GM18867 (cell line): ENCODE results near the gene ZNF777.

Experiments used
- ATAC-seq: cut with Tn5 transposase; IDR thresholded peaks from one replicate; pipeline ENCODE4 v1.9.1; 2021; ENCODE audit warnings: mild to moderate bottlenecking, moderate library complexity; ENCODE audit not compliant: unreplicated experiment

The ZNF777 gene

DNA sequence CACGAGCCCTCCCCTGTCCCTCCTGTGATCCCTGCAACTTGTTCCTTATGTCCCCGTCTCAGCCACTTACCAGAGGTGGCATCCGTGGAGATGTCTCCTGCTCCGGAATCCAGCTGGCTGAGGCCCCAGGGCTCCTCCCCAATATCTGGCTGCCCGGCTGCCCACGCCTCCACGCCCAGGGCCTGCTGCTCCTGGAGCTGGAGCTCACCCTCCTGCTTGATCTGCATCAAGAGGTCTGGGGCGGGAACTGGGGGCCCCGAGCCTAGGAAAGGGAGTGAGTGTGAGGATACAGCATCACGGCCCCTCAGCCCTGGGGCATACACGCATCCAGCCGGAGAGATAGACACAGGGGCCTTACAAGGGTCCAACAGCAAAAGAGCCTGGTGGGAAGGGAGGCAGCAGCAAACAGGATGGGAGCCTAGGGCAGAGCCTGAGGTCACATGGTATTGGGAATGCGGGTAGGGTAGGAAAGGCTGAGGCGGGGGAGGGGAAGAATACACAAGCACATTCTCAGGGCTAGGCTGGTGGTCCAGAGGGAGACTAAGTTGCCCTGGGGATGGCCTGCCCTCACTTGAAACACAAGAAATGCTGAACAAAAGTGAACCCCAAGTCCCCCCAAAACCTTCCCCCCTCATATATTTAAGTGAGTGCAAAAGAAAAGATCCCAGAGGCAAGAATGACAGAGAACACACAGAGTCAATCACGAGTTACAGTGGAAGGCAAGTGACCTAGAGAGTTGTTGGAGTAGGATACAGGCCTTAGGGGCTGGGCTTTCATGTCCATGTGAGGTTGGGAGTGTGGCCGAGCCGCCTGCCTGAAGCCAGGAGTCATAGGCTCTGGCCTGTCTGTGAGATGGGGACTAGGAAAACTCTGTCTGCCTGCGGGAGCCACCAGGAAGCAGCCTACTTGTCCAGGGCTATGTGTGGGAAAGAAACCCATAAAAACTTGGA, 16.9 kb upstream of the ZNF777 start:
- no peak for ATAC-seq

DNA sequence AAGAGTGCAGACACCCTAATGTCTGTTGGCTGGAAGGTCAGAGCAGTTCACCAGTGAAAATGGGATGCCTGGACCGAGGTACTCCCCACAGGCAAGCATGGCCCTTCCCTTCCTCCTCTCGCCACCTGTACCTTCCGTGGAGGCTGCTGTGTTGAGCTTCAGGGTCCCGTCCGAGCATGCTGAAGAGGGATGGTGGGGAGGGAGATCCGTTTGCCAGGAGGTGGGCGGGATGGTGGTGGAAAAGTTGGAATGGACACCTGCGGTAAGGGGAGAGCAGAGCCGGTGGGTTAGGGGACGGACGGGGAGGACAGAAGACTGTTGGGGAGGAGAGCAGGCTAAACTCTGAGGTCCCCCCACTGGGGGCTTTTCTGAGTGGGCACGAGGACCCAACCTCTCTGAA, 15.9 kb upstream of the ZNF777 start:
- ATAC-seq: no peak

DNA sequence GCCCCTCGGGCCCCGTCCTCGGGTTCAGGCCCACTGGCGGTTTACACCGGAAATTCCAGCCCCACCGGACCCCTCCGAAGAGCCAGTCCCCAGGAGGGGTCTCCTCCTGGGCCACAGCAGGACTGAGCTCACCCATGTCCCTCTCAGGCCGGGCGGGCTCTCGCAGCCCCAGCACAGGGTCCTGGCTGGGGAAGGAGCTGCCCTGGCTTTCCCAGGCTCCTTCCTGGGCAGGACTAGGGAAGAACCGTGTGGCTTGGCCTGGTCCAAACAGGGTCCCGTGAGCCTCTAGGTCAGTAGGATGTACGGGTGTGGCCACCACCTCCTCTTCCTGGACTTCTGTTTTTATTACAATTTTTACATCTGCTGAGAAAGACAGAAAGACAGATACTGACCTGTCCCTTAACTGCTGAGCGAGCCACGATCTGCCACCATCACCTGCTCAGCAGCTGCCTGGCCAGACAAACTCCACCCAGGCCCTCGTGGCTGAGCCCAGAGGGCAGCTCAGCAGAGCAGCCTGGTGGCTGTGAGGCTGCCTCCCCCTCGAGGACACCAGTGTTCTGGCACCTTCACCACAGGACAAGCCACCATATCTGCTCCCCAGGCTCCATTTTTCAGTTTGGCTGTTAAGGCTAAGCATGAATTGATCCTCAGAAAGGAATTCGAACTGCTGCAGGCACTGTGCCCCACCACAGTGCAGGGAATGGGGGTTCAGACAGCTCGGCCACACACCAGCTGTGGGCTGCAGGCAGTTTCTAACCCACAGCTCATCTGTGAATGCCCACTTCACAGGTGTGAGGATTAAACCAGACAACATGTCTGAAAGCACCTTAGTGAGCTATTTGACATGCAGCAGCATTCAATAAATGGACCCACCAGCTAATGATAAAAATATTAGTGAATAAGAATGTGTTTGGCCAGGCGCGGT, 14.5 kb upstream of the ZNF777 start:
- ATAC-seq: no peak

- no peak for ATAC-seq
Measured at GRCh38 chr7:149474309-149475120, 13.7 kb upstream of the ZNF777 start.

DNA sequence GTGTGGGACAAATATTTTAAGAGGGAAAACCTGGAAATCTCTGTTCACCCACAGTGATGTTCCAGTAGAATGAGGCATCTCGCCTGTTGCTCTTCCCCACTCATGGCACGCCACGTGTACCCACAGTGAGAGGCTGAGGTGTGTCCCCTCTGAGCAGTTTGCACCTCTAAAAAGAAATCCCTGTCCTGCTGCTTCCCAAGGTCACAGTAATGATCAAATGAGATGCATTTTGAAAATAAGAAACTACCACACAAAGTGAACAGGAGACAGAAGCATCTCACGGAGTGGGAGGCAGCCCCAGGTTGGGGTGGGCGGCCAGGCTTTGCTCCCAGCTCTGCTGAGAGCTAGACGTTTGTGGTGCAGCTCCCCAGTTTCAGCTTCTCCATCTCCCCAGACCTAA, 12.4 kb upstream of the ZNF777 start:
- ATAC-seq: no peak

DNA sequence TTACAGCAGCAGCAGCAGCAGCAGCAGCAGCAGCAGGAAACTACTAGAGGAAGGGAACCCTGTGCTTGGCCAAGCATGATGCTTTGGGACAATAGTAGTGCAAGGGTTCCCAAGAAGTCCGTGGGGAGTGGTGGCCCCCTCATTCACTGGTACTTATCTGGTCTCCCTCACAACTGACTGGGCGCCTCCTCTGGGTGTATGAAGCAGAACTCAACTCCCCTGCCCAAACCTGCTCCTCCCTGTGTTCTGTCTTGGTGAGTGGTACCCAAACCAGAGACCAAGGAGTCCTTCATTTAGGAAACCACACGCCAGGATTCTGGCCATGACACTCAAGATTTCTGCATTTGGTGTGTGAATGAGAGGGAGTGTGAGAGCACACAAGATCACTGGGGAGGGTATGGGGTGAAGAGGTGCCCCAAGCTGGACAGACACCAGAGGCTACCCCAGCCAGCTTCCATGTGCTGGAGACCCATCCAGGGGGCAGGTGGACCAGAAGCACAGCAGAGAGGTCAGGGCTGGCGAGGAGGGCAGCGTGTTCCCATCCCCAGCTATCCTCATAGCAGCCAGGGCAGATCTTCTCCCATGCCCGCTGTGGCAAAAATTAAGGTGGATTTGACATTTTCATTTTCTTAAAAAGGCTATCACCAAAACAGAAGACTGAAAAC, 10.6 kb upstream of the ZNF777 start:
- no peak for ATAC-seq

DNA sequence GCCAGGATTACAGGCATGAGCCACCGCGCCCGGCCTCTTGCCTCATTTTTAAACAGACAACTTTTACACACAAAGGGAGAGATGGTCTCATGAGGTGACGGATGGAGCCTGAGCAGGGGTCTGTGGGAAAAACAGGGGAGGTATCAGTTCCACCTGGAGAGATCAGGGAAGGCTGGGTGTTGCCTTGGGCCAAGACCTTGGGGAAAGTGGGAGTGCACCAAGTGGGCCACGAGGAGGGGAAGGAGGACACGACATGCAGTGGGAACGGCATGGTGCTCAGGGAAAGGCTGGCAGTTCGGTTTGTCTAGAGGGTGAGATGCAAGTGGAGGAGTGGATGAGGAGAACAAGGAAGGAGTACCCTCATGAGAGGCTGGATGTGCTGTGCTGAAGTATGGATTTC, 8.9 kb upstream of the ZNF777 start:
- ATAC-seq: no peak

- ATAC-seq: no peak
Measured at GRCh38 chr7:149468208-149468607, 7.3 kb upstream of the ZNF777 start.

GRCh38 chr7:149467321-149467859, 6.5 kb upstream of the ZNF777 start:
- no peak for ATAC-seq

DNA sequence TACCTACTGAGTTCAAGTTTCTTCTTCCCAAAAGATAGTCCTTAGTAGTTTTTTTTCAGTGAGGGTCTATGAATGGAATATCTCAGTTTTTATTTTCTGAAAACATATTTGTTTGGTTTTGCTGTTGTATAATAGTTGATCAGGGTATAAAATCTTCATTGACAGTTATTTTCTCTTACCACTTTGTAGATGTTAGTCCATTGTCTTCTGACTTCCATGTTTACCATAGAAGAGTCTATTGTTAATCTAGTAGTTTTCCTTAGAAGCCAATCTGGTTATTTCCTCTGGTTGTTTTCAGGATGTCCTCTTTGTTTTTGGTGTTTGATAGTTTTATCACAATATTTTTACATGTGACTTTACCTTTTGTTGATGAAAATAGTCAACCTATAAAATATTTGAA, 5.5 kb upstream of the ZNF777 start:
- no peak for ATAC-seq

- ATAC-seq: no peak
Measured at GRCh38 chr7:149463500-149464161, 2.8 kb upstream of the ZNF777 start.

GRCh38 chr7:149462101-149462520, 1.2 kb upstream of the ZNF777 start:
- no peak for ATAC-seq

DNA sequence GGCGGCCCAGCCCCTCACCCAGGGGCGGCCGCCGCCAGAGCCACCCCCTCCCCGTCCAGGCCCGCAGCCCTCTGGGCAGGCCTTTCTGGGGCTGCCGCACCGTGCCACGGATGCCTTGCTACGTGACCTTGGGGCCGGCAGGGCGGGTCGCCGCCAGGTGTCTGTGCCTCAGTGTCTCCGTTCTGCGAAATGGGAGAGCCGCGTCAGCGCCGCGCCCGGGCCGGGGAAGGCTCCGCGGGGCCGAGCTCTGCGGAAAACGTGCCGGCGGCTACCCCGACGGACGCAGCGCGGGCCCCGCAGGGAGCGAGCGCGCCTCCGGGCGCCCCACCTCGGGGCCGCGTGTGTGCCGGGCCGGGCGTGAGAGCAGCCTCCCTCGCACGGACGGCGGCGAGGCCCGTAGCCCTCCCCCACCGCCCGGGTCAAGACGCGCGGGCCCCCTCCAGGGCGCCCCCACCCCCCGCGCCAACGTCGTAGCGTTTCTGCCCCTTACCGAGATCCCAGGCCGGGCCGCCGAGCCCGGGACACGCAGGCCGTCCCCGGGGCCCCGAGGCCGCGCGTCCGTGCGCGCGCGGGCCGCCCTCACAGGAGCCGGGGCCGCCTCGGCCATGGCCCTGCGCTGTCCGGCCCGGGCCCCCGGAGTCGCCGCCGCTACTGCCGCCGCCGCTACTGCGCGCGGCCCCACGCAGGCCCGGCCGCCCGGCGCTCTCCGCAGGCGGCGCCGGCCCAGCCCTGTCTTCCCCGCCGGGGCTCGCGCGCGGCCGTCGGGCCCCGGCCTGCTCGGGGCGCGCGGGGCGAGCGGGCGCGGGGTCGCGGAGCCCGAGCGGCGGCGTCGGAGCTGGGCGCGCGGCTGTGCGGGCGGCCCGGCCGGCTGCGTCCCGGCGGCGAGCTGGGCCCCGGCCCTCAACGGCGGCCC, 1.1 kb downstream of the ZNF777 start:
- peak; percentile 38 for ATAC-seq

DNA sequence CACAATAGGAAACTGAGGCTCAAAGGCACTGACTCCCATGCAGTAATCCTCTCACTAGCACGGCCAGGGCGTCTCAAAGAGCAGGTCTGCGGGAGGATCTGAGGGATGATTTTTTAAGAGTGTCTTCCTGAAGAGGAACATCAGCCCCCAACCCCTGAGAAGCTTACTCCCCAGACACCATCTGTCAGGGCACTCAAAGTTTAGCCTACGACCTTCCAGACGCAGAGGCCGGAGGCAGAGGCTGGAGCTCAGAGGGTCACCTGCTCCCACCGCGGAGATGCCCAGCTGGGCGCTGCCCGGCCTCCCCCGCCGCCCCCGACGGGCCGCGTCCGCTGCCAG, 1.7 kb downstream of the ZNF777 start:
- no peak for ATAC-seq

DNA sequence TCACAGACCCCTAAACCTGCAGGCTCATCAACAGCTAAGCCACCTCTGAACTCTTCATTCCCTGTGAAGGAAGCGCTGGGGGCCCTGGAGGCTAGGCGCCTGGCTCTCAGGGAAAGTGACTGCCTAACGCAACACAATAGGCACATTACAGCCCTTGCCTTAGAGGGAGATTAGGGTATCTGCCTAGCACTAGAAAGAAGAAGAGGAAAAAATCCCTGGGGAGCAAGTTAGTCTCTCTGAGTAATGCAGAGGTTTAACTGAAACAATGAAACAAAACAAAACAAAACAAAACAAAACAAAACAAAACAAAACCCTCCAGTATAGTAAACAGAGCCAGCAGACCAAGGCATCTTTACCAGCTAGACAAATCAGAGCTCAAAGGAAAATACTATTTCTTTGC, 2.6 kb downstream of the ZNF777 start:
- ATAC-seq: no peak

- ATAC-seq: no peak
Measured at GRCh38 chr7:149457766-149458165, 3.1 kb downstream of the ZNF777 start.

DNA sequence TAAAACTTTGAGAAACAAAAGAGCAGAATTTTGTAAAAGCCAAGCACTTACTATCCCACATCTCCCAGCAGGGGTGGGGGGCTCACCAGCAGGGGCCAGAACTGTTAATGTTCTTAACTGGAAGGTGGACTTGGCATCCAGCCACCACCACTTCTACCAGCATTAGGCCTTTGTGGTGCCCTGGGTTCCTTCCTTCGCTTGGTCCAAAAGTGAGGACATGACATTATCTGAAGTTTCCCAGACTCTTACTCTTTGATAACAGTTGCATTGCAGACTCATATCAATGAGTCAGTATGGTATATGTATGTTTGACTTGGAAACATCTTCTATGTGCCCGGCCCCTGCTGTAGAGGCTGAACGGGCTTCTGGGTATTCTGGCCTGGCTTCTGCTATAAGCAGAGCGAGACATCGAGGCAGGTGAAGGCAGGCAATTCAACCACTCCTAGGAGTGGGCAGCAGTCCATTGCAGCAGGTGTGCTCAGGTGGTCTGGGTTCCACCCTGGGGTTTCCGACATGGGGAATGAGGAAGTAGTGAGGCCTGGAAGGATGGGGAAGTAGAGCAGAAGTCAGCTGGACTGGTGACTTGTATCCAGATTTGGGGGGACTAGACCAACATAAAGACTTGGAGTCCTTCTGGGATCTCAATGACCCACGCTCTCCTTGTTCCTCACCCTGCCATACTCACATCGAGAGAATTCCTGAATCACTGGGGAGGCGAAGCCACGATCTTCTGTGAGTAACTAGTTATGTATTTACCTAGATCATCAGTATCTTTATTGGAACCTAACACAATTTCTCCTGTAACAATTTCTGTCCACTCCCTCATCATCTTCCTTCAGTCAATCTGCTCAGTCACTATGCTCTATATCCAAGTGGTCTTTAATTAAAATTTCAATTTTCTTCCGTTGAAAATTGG, 4.1 kb downstream of the ZNF777 start:
- no peak for ATAC-seq
